DMS153 (cell line): Measurements from ENCODE around the gene ENC1.

Experiments
- DNase-seq: peaks from one replicate; lab custom pipeline; 2025; lab: John Stamatoyannopoulos, UW

The ENC1 gene

GRCh38 chr5:74657165-74657564 lies 16.6 kb upstream of the ENC1 start:
- DNase-seq, result no peak

DNA sequence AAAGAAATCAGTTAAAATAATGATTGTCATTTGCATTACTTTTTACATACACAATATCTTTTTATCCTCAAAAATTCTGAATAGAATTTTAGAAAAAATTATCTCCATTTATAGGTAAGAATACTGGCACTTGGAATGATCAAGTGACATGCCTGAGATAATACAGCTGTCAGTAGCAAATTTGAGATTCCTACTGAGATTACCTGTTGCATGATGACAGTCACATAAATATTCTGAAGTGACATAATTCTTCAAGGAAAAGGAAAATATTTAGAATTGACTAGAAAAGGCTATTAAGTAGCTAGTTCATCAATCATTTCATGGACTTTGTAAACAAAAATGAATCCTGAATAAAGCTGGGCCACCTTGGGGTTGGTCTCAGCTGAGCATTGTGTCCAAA lies 15.2 kb upstream of the ENC1 start:
- DNase-seq, result no peak

- no peak for DNase-seq
Measured at GRCh38 chr5:74655206-74655605, 14.7 kb upstream of the ENC1 start.

DNA sequence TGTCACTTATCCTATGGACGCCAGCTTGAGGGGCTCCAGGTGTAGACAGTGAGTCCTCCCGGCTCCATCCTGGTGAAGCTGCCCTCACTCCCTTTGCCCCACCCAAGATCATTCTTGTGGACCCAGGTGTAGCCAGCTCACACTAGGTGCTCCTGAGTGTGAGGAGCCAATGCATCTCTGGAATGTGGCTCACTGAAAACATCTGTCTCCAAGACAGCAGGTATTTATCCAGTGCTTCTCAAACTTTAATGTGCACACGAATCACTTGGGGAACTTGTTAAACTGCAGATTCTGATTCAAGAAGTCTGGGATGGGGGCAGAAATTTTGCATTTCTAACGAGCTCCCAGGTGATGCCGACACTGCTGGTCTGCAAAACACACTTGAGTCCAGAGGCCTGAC lies 13.5 kb upstream of the ENC1 start:
- no peak for DNase-seq

GRCh38 chr5:74652576-74652975 lies 12.0 kb upstream of the ENC1 start:
- no peak for DNase-seq

GRCh38 chr5:74651710-74652109 lies 11.2 kb upstream of the ENC1 start:
- DNase-seq, result no peak

- DNase-seq, result no peak
Measured at GRCh38 chr5:74649421-74649973, 9.0 kb upstream of the ENC1 start.

DNA sequence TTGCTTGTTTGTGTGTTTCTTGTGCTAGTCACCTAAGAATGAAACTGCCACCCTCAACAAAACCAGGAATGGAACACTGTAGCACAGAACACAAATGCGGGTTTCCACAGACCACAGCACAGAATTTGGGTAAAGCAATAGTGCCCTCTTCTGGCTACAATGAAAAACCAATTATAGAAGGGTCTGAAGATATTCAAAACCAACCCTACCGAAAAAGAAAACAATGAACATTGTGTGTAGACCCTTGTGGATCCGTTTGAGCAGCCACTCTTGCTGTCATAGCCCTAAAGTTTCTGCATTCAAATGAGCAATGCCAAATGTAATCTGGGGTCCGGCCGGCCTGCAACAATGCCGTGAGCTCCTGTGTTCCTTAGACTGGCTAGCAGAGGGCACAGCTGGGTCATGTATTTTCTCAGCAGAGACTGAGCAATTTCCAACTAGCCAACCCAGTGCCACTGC lies 8.3 kb upstream of the ENC1 start:
- DNase-seq, result peak; percentile 20

DNA sequence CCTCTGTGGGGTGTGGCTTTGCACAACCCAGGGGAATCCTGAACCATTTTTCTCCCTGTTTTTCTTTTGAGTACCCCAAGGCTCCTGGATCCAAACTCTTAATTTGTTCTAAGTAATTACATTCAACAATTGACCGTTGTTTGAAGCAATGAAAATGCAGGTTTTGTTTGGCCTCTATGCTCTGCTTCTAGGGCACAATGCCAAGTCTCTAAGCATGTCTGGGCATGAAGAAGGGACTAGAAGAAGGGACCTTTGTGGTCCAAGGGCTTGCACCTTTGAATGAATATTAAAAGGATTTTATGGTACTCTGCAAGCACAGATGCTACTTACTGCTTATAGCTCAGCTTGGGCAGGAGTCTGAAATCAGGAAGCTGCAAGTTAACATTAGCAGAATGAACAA lies 6.6 kb upstream of the ENC1 start:
- DNase-seq, result no peak

GRCh38 chr5:74643111-74643562 lies 2.6 kb upstream of the ENC1 start:
- no peak for DNase-seq

DNA sequence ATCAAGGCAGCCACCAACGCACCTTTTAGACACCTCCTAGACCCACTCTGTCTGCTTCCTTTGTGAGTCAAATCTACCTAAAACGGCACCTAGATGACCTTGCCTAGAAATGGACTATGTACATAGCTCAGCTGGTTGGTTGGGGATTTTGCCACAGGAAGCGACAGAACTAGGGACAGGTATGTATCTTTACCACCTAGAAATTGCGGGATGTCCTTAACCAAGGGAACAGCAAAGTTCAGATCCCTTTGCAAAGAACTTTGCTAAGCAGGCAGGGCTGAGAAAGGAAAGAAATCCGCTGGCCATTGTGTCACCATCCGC lies 2.0 kb upstream of the ENC1 start:
- no peak for DNase-seq

DNA sequence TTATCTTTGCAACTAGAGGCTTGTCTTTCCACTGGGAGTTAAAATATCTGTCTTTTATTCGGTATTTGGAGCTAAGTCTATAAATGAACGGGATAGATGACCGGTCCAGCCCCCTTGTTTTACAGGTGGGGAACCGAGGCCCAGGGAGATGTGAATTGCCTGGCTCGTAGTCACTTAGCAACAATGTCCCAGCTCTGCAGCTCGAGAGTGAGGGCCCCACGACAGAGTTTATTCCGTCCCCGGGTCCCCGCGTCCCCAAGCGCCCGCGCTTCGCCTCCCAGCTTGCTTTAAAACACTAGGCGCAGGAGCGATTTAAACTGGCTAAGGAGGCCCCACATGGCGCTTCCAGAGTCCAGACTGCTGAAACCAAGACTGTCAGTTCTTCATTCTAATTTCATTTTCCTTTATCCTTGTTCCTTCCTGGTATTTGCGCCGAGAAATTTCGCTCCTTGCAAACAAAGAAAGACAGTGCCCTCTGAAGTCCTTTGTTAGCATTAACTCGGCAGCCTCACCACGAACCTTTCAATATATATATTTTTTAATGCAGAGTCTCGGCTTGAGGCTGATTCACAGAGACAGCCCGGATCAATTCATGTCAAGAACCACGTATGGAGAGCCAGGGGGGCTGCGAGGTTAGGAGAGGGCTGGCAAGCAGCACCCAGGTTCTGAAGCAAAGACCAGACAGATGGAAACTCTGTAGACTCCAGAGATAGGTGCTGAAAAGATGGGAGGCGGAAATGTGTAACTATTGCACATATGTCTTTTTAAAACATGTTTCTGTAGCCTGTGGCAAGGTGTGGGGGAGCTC lies 1.4 kb upstream of the ENC1 start:
- no peak for DNase-seq

GRCh38 chr5:74640954-74641734 lies 616 bp upstream of the ENC1 start:
- peak; percentile 31 for DNase-seq

GRCh38 chr5:74639807-74640449 lies 600 bp downstream of the ENC1 start:
- no peak for DNase-seq

DNA sequence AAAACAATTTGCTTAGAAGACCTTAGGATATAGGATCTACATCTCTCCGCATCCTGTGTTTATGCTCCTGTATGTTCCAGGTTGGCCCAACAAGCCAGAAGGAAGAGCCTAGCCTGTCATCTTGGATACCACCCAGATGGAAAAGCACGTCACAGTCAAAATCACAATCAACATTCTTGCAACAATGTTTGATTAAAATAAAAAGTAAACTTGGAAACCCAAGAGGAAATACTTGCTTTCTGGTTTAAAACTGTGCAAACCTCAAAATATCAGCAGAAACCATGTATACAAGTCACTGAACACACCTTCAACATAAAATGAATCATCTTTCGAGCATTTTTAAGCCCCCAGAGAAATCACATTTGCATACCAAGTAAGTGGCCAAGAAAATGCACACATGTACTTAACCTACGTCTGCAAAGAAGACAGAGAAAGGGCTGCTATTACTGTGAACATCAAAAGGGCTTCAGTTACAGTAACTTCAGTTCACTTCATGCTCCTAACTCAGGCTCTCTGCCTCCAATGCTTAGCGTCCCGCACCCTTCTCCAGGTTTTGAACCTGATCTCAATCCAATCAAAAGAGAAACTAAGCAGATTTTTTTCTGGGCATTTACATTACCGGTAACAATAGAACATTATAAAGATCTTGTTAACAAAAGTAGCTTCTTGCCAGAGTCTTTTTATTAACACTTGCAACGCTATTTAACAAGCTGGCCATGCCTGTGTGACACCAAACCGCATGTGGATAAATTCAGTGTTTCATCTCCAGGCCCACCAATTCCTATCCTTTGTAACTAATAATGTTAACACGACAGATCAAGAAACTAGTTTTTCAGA lies 1.3 kb downstream of the ENC1 start:
- DNase-seq, result no peak

DNA sequence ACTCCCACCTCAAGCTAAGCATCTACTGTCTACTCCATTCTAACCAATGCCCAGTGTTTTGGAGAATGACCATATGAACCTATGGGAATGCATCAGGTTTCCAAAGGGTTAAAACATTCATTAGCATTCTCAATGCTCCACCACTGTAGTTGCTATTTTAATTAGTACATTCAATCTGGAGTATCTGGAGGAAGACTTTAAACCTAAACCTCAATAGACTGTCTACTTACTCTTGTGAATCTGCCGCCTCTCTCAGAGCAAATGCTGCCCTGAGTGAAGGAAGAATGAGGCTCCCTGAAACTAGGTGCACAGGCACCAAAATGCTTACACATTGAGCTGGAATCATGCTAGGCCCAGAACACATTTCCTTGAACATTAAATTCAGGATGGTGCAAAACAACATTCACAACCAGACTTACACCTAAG lies 2.0 kb downstream of the ENC1 start:
- DNase-seq, result no peak

- DNase-seq, result no peak
Measured at GRCh38 chr5:74636552-74636951, 4.0 kb downstream of the ENC1 start.

DNA sequence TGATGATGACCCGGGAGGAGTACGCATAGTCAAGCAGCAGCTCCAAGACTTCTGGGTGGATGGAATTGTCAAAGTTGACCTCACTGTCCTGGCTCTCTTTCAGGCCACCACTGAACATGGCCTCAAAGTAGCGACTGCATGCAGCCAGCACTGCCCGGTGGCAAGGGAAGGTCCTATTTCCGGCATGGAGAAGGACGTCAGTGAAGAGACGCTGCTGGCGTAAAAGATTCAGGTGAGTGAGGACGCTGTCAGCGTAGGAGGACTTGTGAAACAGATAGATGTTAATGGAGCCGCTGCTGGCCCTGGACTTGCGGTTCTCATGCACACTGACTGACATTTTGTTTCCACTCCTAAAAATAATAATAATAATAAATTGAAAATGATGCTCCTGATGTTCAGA lies 4.4 kb downstream of the ENC1 start:
- no peak for DNase-seq

- no peak for DNase-seq
Measured at GRCh38 chr5:74634611-74635286, 5.8 kb downstream of the ENC1 start.

- DNase-seq, result no peak
Measured at GRCh38 chr5:74633695-74634094, 6.8 kb downstream of the ENC1 start.

DNA sequence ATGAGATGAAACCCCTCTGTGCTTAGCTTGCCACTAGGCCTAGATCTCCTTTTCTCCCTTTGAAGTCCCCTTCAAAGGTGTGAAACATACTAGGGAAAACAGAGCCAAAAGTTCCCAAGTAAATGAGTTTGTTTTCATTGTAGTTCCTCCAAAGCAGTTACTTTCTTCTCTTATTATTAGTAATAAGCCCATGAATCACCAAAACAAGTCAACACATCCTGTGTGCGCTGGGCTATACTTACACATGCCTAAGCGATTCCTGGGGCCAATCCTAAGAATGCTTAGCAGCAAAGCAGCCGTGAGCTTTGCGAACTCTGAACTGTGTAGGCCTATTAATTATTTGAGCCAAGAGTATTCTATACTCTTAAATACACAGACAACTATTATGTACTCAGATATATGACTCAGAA lies 7.6 kb downstream of the ENC1 start:
- DNase-seq, result no peak
